Lower leg skin (tissue), 4 donors: ENCODE results near the gene SURF2. TPM values are rescaled to one million over a fixed set of nuclear protein-coding genes. Genes with fewer than 3 reads are reported as not detected.

Source experiments
- DNase-seq, 2 donors: peaks; one replicate each; pipeline ENCODE4 v3.0.0-alpha.2; 2019; ENCODE audit warnings: low spot score in 2 of 2
- H3K4me3 ChIP-seq: fragments of 200-600 bp; sonication (generic); 2 replicates; pipeline ENCODE4 v1.5.1; 2017; ENCODE audit warnings: mild to moderate bottlenecking, low read depth; ENCODE audit not compliant: poor library complexity, severe bottlenecking
- POLR2A ChIP-seq, 2 donors: fragments of 450-650 bp; IDR thresholded peaks; one replicate each; pipeline ENCODE4 v1.6.1; 2016 to 2017; ENCODE audit warnings: antibody characterized with exemption in 2 of 2, mild to moderate bottlenecking in 1 of 2, moderate library complexity in 1 of 2
- WGBS, 2 donors: methylation state at CpG; one replicate each; pipeline ENCODE4 v1.1.5; 2018; 5-methylcytosine and 5-hydroxymethylcytosine counted together
- intact Hi-C: fragments of 100-400 bp; cut with DNase I; formaldehyde crosslinking; loops from one replicate; pipeline ENCODE4 v1.15.0; 2023; ENCODE audit warnings: low total_unique reads
- total RNA-seq, 4 donors: library from RNA; depleted of rRNA; stranded (reverse); fragments of >200 nt; gene quantifications; one replicate each; pipeline ENCODE4 v1.1.0, GENCODE V29; 2016
- TF ChIP-seq, protein P1 (sequence below), 3 donors: fragments of 450-650 bp; IDR thresholded peaks; one replicate each; pipeline ENCODE4 v1.5.1; 2016; ENCODE audit warnings: antibody characterized with exemption in 3 of 3, mild to moderate bottlenecking in 3 of 3, moderate library complexity in 2 of 3

The SURF2 gene
- total RNA-seq, 4 donors from 2014 or later = 31.2 to 40.7 (median 35.4) TPM

DNA sequence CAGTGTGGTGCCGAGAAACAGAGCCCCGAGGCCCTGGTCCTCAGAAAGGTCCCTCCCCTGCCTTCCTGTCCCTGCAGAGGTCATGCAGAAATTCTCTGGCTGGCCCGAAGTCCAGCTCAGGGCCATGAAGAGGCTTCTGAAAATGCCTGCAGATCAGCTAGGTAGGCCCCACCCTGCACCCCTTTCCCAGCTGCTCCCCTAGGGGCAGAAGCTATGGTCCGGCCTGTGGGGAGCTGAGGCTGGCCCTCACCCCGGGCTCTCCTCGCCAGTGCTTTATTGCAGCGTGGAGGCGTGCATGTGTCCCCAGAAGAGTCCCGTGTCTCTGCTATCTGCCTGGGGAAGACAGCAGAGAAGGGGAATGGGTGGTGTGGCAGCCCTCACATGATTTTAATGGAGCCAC lies 41.5 kb downstream of the SURF2 start:
- WGBS, 2 donors = 63 to 64% methylated on average over 9 of the region's 9 CpGs
- intact Hi-C loops = no loop called here

DNA sequence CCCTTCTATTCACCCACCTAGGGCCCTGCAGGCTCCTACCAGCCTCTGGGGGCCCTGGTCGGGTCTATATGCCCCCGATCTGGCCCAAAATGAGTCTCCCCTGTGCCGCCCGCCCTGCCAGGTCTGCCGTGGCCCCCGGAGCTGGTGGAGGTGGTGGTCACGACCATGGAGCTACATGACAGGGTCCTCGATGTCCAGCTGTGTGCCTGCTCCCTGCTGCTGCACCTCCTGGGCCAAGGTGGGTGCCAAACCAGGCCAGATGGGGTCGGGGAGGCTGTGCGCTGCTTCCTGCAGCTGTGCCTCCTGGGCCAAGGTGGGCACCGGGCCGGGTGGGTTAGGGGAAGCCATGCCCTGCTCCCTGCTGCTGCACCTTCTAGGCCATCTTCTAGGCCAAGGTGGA lies 43.9 kb downstream of the SURF2 start:
- TF ChIP-seq POLR2A (IDR thresholded peaks at IDR 0.05) = no peak

More for the DNA sequence above, 41.5 kb downstream of the SURF2 start:
- DNase-seq = no peak
- H3K4me3 ChIP-seq = no peak overlapping the region
- TF ChIP-seq, protein P1, sequence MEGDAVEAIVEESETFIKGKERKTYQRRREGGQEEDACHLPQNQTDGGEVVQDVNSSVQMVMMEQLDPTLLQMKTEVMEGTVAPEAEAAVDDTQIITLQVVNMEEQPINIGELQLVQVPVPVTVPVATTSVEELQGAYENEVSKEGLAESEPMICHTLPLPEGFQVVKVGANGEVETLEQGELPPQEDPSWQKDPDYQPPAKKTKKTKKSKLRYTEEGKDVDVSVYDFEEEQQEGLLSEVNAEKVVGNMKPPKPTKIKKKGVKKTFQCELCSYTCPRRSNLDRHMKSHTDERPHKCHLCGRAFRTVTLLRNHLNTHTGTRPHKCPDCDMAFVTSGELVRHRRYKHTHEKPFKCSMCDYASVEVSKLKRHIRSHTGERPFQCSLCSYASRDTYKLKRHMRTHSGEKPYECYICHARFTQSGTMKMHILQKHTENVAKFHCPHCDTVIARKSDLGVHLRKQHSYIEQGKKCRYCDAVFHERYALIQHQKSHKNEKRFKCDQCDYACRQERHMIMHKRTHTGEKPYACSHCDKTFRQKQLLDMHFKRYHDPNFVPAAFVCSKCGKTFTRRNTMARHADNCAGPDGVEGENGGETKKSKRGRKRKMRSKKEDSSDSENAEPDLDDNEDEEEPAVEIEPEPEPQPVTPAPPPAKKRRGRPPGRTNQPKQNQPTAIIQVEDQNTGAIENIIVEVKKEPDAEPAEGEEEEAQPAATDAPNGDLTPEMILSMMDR (IDR thresholded peaks at IDR 0.05) = no peak
- no peak for TF ChIP-seq POLR2A (IDR thresholded peaks at IDR 0.05)

DNA sequence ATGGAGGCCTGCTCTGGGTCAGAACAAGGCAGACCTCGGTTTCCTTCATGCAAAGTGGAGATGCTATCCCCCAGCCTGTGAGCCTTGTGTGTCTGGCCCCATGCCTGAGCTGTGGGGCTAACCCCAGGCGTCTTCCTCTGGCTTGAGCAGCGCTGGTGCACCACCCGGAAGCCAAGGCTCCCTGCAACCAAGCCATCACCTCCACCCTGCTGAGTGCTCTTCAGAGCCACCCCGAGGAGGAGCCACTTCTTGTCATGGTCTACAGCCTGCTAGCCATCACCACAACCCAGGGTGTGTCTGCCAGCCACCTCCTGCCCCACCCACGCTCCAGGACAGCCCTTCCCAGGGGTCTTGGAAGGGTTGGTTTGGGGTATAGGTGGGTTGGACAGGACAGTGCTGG lies 45.2 kb downstream of the SURF2 start:
- WGBS, 2 donors = 72 to 85% methylated on average over 6 of the region's 6 CpGs
- intact Hi-C loops = no loop called here
- no peak for DNase-seq
- H3K4me3 ChIP-seq = no peak overlapping the region
- TF ChIP-seq, protein P1 (IDR thresholded peaks at IDR 0.05) = no peak
- TF ChIP-seq POLR2A (IDR thresholded peaks at IDR 0.05) = no peak

More for the DNA sequence above, 43.9 kb downstream of the SURF2 start:
- intact Hi-C loops = no loop called here
- WGBS, 2 donors = 87 to 91% methylated on average over 3 to 10 of the region's 12 CpGs
- DNase-seq = no peak
- no peak overlapping the region for H3K4me3 ChIP-seq

DNA sequence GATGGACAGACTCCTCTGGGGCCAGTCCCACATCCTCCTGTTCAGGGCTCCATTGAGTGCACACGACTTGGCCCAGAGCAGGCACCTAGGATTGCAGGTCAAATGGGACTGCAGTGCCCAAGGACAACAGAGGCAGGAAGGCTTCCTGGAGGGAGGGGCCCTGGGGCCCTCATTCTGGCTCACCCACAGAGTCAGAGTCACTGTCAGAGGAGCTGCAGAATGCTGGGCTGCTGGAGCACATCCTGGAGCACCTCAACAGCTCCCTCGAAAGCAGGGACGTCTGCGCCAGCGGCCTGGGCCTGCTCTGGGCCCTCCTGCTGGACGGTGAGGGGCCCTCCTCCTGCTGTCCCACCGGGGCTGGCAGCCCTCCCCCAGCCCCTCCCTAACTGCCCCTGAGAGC lies 46.3 kb downstream of the SURF2 start:
- DNase-seq = no peak
- no peak overlapping the region for H3K4me3 ChIP-seq
- TF ChIP-seq POLR2A (IDR thresholded peaks at IDR 0.05) = no peak
- TF ChIP-seq, protein P1 (IDR thresholded peaks at IDR 0.05) = no peak
- 73 to 77% methylated on average over 6 to 7 of the region's 7 CpGs for WGBS, 2 donors
- intact Hi-C loops = no loop called here

DNA sequence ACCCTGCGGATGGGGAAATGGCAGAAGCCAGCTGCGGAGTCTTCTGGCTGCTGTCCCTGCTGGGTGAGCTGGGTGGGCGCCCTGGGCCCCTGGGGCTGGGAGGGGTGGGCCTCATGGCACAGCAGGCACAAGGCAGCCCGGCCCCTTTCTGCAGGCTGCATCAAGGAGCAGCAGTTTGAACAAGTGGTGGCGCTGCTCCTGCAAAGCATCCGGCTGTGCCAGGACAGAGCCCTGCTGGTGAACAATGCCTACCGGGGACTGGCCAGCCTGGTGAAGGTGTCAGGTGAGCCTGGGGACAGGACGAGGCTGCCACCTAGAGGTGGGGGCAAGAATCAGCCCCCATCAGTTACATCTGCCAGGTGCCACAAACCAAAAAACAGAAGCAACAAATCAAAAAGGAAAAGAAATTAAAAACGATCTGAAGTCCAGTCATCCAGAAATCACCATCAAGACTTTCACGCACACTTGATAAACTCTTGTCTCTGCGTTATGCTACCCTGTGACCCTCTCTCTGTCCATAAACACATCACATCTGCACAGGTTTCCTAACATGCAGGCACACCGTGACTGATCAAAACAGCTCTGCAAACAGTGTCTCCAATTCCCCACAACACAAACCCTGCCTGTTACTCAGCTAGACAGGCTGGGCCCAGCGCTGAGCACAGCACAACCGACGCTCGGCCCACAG lies 47.6 kb downstream of the SURF2 start:
- no peak for DNase-seq
- intact Hi-C loops = no loop called here
- H3K4me3 ChIP-seq = no peak overlapping the region
- 65 to 79% methylated on average over 12 to 16 of the region's 16 CpGs for WGBS, 2 donors
- TF ChIP-seq POLR2A (IDR thresholded peaks at IDR 0.05) = no peak
- TF ChIP-seq, protein P1 (IDR thresholded peaks at IDR 0.05) = no peak

DNA sequence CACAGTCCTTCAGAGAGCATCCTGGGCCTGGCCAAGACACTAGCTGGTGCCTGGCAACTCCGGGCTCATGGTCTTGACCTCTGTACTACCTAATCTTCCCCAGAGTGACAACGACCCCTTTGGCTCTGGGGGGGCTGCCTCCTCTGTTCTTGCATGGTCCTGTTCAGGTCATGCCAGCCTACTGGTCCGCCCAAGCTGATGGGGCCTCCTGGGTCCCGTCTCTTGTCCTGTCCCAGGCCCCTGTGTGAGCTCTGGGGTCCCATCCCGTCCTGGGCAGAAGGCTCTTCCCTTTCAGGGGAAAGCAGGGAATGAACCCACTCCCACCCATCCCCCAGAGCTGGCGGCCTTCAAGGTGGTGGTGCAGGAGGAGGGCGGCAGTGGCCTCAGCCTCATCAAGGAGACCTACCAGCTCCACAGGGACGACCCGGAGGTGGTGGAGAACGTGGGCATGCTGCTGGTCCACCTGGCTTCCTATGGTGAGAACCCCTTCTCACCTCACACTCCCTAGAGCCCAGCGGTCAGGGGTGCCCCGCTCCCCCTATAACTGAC lies 48.2 kb downstream of the SURF2 start:
- no peak overlapping the region for H3K4me3 ChIP-seq
- no peak for TF ChIP-seq POLR2A (IDR thresholded peaks at IDR 0.05)
- TF ChIP-seq, protein P1 (IDR thresholded peaks at IDR 0.05) = no peak
- 83 to 89% methylated on average over 12 of the region's 12 CpGs for WGBS, 2 donors
- intact Hi-C loops = loop anchor here (5.0 kb wide), 1 partner anchor 83 kb away; no protein-coding TSS in a partner anchor
- DNase-seq = no peak
